Stimulated activated CD4-positive, alpha-beta T cell treated with anti-CD3 and anti-CD28 coated beads, Interleukin-4, amount 100 ng/mL, for 48 hours (primary cell): ENCODE results near the gene CDA.

Source experiments
- DNase-seq, 2 donors: peaks; one replicate each; pipeline ENCODE4 v3.0.0-alpha.2; 2020; ENCODE audit warnings: low read depth in 2 of 2

The CDA gene

DNA sequence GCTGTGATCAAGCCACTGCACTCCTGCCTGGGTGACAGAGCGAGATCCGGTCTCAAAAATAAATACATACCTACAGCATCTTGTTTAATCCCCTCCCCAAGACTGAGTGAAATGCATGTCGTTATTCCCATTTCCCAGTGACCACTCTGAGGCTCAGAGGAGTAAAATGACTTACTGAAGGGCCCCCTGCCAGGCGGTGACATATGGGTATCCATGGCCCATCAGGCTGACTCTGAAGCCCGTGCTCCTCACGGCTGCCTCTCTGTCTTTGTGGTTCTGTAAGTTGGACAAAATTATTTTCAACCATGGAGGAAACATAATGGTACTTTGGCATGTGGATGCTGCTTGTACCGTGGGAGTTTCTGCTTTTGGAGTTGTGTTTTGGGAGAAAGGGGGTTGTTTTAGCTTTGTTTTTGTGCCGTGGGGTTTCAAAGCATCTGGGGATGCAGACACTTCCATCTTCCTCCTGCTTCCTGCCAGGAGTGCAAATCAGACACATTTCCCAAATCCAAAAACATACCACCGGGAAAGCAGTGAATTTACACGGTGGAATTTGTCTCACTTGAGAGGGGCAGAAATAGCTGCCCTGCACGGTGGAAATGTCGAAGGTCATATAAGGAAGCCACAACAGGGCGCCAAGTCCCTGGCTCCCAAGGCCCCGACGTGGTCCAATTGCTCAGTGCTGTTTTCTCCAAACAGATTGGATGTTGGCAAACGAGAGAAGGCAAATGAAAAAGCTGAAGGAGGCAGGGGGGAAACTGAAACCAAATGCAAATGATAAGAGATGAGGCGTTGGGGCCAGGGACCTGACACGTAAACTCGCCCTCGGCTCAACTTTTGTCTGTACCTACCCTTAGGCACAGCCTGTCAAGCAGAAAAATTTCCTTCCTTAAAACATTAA, 27.3 kb downstream of the CDA start:
- DNase-seq = peak in 1 of 2 donors; percentile 1

DNA sequence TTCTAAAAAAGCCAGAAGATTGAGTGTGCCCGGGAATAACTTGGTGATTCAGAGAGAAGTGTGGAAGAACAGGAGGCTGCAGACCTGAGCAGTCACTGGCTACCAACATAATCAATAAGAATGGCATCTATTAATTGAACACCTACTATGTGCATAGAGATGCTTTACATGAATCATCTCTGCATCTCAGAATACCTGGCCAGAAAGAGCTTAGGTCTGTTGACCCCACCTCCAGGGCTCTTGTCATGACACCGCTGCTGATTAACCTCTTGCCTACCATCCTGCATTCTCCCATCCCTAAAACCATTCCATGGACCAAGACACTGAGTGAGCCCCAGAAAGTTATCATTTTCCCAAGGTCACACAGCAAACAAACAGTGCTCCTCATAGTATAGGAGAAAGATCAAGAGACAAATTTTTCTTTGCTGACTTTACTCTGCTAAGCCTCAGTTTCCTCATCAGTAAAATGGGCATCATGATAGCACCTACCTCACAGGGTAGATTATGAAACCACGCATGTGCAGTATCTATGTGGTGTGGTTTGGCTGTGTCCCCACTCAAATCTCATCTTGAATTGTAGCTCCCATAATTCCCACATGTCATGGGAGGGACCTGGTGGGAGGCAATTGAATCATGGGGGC, 28.1 kb downstream of the CDA start:
- no peak for DNase-seq

GRCh38 chr1:20618550-20618949, 29.7 kb downstream of the CDA start:
- no peak for DNase-seq

DNA sequence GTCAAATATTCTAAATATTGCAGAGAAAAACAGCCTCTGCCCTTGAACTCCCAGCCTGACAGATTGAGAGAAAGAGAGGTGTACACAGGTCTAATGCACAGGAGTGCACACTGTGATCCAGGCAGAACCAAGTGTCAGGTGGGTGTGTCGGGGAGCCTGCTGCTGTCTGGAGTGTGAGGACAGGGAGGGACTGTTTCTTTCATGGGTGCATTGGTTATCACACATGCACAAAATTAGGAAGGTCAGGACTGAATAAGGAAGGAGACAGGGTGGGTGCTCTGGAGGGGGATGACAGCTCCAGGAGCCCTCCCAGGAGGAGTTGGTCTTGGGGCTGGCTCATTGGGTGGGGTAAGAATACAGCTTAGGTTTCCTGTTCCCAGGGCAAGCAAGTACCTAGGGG, 31.1 kb downstream of the CDA start:
- DNase-seq = no peak

GRCh38 chr1:20621012-20621411, 32.1 kb downstream of the CDA start:
- DNase-seq = no peak

GRCh38 chr1:20624709-20625108, 35.8 kb downstream of the CDA start:
- no peak for DNase-seq

DNA sequence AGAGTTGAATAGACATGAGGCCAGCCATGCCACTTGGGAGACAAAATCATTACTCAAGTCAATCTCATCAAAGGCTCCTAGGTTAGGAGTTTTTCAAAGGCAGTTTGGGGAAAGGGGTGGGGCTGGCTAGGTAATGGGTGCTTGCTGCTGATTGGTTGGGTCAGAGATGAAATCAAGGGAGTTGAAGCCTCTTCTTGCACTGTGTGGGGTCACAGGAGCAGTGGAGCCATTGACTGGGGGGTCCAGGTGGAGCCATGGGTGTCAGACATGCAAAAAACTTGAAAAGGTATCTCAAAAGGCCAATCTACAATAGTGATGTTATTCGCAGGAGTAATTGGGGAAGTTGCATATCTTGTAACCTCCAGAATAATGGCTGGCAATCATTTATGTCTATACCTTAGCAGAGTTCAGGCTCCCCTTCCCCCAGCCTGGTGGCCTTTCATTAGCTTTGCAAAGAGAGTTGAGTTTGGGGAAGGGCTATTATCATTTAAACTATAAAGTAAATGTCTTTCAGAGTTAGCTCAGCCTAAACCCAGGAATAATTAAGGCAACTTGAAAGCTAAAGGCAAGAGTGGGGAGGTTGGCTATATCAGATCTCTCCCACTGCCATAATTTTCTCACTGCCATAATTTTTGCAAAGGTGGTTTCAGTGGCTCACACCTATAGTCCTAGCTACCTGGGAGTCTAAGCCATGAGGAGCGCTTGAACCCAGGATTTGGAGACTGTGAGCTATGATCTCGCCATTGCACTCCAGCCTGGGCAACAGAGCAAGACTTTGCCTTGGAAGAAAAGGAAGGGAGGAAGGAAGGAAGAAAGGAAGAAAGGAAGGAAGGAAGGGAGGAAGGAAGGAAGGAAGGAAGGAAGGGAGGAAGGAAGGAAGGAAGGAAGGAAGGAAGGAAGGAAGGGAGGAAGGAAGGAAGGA, 36.5 kb downstream of the CDA start:
- no peak for DNase-seq

DNA sequence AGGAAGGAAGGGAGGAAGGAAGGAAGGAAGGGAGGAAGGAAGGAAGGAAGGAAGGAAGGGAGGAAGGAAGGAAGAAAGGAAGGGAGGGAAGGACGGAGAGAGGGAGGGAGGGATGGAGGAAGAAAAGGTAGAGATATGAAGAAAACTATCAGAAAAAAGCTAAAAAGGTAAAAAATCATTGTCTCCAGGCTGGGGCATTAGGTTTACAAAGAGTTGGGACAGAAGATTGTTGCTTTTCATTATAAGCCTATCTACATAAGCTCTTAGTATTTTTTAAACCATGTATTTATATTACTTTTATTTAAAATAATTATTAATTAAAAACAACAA, 37.2 kb downstream of the CDA start:
- no peak for DNase-seq

GRCh38 chr1:20626524-20626923, 37.6 kb downstream of the CDA start:
- DNase-seq = no peak

DNA sequence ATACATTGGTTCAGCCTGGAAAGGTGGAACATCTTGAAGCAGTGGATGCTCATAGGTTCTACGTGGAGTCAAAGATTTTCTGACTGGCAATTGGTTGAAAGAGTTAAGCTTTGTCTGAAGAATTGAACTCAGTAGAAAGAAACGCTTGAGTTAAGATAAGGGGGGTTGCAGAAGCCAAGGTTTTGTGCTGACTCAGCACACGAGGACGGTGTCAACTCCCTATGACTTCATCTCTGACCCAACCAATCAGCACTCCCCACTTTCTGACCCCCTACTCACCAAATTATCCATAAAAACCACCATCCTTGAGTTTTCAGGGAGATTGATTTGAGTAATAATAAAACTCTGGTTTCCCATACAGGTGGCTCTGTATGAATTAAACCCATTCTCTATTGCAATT, 41.8 kb downstream of the CDA start:
- DNase-seq = no peak

DNA sequence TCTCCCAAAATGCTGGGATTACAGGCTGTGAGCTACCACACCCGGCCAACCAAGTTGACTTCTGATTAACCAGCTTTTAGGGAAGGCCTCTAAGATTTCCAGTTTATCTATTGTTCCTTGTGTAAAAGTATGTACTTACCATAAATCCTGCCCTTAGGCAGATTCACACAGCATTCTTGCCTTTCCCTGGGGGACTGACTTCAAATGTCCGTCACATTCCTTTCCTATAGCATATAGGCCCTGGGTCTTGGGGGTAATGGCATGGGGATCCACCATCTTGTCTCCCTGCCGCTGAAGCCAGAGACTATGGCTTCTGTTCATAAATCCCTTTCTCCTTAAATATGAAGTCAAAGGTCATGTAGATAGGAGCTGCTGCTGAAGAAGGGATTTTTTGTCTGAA, 43.5 kb downstream of the CDA start:
- no peak for DNase-seq

GRCh38 chr1:20633190-20634064, 44.5 kb downstream of the CDA start, which contains the start of gene PINK1:
PINK1 (plus strand) TSS chr1:20633458; CDS start chr1:20633549, 91 bp downstream.
- DNase-seq = peak; percentile 61 to 87

DNA sequence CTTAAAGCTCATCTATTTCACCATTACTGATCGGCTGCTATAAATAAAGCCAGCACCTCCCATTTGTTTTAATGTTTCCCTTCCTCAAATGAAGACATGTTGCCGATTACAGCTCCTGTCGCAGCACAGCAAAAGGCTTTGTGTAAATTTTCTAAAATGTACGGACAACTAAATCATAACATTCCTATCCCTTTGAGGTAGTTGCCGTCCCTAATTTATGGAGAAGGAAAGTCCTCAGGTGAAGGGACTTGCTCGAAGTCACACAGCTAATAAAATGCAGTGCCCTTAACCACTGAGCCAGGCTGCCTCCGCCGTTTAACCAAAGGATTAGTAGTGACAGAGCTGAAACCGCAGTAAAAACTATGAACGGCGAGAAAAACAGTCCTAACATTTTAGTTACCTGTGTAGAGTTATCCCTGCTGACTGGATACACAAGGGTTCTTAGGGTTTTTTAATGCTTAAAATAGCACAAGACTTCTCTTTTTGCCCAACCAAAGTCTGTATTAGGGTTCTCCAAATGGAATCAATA, 45.2 kb downstream of the CDA start:
- peak in 1 of 2 donors; percentile 7 for DNase-seq

DNA sequence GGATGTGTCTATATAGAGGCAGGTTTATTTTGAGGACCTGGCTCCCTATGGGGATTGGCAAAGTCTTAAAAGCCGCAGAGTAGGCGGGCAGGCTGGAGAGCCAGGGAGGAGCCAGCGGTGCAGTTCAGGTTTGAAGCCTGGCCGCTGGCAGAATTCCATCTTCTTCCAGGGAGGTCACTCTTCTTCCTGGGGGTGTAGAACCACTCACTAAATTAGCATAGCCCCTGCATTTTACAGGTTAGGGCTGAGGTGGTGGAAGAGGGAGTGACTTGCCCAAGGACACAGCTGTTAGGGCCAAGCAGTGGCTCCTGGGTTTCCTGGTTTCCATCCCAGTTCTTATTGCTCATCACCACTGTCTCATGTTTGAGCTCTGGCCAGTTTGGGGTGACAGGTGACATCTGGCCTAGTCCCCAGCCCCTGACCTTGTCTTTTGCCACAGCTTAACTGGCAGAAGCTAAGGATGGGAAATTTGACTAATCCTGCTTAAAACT, 45.7 kb downstream of the CDA start:
- DNase-seq = peak in 1 of 2 donors; percentile 7

- no peak for DNase-seq
Observed at GRCh38 chr1:20636785-20637347, 48.0 kb downstream of the CDA start.

DNA sequence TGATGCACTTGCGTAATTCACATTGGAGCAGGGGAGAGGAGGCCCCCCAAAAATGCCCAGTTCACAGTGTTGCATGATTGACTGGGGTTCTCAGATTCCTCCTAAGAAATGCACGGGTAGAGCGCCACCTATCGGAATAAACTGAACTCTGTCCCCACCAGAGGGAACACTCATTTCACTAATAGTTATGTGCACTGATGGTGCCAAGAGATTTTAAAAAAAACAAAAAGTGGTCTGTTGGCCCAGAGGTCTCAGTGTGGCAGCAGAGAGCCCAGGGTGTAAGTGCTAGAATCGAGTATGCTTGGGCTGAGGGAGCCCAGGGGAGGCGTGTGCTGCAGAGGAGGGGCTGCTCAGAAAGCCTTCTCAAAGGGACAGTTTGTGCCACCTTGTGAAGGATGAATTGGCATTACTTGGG, 51.3 kb downstream of the CDA start:
- DNase-seq = peak; percentile 25 to 45

GRCh38 chr1:20641975-20642374, 53.1 kb downstream of the CDA start:
- DNase-seq = no peak

DNA sequence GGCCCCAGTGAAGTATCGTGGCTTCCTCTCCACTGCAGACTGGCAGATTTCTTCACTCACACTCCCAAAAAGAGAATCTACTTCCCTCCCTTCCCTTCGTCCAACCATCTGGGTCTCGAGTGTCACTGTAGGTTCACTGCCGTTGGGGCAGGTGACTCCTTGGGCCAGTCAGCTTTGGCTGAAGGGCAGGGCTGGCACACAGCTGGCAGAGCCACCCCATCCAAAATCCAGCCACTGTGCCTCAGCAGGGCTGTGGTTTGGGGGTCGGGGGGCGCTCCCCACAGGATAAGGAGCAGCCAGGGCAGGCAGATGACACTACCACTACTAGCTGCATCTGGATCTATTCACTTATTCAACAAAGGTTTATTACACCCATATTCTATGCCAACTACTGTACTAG, 54.2 kb downstream of the CDA start:
- no peak for DNase-seq

- no peak for DNase-seq
Observed at GRCh38 chr1:20644416-20644815, 55.5 kb downstream of the CDA start.

DNA sequence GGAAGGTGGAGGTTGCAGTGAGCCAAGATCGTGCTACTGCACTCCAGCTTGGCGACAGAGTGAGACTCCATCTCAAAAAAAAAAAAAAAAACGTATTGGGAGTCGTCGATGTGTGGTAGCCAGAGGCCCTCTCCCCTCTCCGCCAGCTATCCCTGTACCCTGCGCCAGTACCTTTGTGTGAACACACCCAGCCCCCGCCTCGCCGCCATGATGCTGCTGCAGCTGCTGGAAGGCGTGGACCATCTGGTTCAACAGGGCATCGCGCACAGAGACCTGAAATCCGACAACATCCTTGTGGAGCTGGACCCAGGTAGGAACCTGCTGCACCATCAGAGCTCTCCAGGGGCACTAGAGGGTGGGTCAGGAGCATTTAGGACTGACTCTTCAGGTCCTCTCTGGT, 56.5 kb downstream of the CDA start:
- no peak for DNase-seq
